Lower leg skin (tissue), 4 donors: ENCODE measurements around the gene CAPN13. TPM values are rescaled to one million over a fixed set of nuclear protein-coding genes. Genes with fewer than 3 reads are reported as not detected.

Experiments
- DNase-seq, 2 donors: peaks; one replicate each; pipeline ENCODE4 v3.0.0-alpha.2; 2019; ENCODE audit warnings: low spot score in 2 of 2
- H3K4me3 ChIP-seq: fragments of 200-600 bp; sonication (generic); 2 replicates; pipeline ENCODE4 v1.5.1; 2017; ENCODE audit warnings: mild to moderate bottlenecking, low read depth; ENCODE audit not compliant: poor library complexity, severe bottlenecking
- CTCF ChIP-seq, 3 donors: fragments of 450-650 bp; IDR thresholded peaks; one replicate each; pipeline ENCODE4 v1.5.1; 2016; ENCODE audit warnings: antibody characterized with exemption in 3 of 3, mild to moderate bottlenecking in 3 of 3, moderate library complexity in 2 of 3
- POLR2A ChIP-seq, 2 donors: fragments of 450-650 bp; IDR thresholded peaks; one replicate each; pipeline ENCODE4 v1.6.1; 2016 to 2017; ENCODE audit warnings: antibody characterized with exemption in 2 of 2, mild to moderate bottlenecking in 1 of 2, moderate library complexity in 1 of 2
- WGBS, 2 donors: methylation state at CpG; one replicate each; pipeline ENCODE4 v1.1.5; 2018; 5-methylcytosine and 5-hydroxymethylcytosine counted together
- intact Hi-C: fragments of 100-400 bp; cut with DNase I; formaldehyde crosslinking; loops from one replicate; pipeline ENCODE4 v1.15.0; 2023; ENCODE audit warnings: low total_unique reads
- total RNA-seq, 4 donors: library from RNA; depleted of rRNA; stranded (reverse); fragments of >200 nt; gene quantifications; one replicate each; pipeline ENCODE4 v1.1.0, GENCODE V29; 2016

The CAPN13 gene
- total RNA-seq, 4 donors from 2014 or later: 0.10 to 0.45 (median 0.11) TPM; not detected in 1

- H3K4me3 ChIP-seq: no peak overlapping the region
- 94% methylated on average over 11 of the region's 11 CpGs for WGBS, 2 donors
- peak in 1 of 2 donors; percentile 54 for DNase-seq
- no peak for TF ChIP-seq CTCF (IDR thresholded peaks at IDR 0.05)
- TF ChIP-seq POLR2A (IDR thresholded peaks at IDR 0.05): no peak
- intact Hi-C loops: no loop called here
Observed at GRCh38 chr2:30778611-30779010, 28.6 kb downstream of the CAPN13 start.

- peak; percentile 1 to 40 for DNase-seq
- no peak for TF ChIP-seq CTCF (IDR thresholded peaks at IDR 0.05)
- TF ChIP-seq POLR2A (IDR thresholded peaks at IDR 0.05): no peak
- WGBS, 2 donors: 80 to 81% methylated on average over 12 of the region's 12 CpGs
- intact Hi-C loops: no loop called here
- H3K4me3 ChIP-seq: no peak overlapping the region
Observed at GRCh38 chr2:30777661-30778505, 29.4 kb downstream of the CAPN13 start.

GRCh38 chr2:30776831-30777635 lies 30.2 kb downstream of the CAPN13 start:
- no peak overlapping the region for H3K4me3 ChIP-seq
- DNase-seq: peak; percentile 7 to 70
- intact Hi-C loops: no loop called here
- 70 to 79% methylated on average over 9 of the region's 9 CpGs for WGBS, 2 donors
- TF ChIP-seq POLR2A (IDR thresholded peaks at IDR 0.05) (no peak), CTCF (IDR thresholded peaks at IDR 0.05) (no peak)

GRCh38 chr2:30775833-30776232 lies 31.4 kb downstream of the CAPN13 start:
- intact Hi-C loops: no loop called here
- DNase-seq: peak; percentile 6 to 49
- WGBS, 2 donors: 63 to 64% methylated on average over 7 of the region's 7 CpGs
- no peak overlapping the region for H3K4me3 ChIP-seq
- TF ChIP-seq CTCF (IDR thresholded peaks at IDR 0.05): no peak
- no peak for TF ChIP-seq POLR2A (IDR thresholded peaks at IDR 0.05)

- intact Hi-C loops: no loop called here
- H3K4me3 ChIP-seq: no peak overlapping the region
- 90 to 94% methylated on average over 3 of the region's 3 CpGs for WGBS, 2 donors
- DNase-seq: peak; percentile 3 to 70
- no peak for TF ChIP-seq POLR2A (IDR thresholded peaks at IDR 0.05)
- TF ChIP-seq CTCF (IDR thresholded peaks at IDR 0.05): no peak
Observed at GRCh38 chr2:30772021-30772705, 35.1 kb downstream of the CAPN13 start.
